HG03025 (cell line): ENCODE data around the gene PRRX1.

Experiments
- ATAC-seq: cut with Tn5 transposase; IDR thresholded peaks from one replicate; pipeline ENCODE4 v1.9.1; 2021; ENCODE audit warnings: mild to moderate bottlenecking, moderate library complexity; ENCODE audit not compliant: unreplicated experiment, low FRiP score

PRRX1 gene

DNA sequence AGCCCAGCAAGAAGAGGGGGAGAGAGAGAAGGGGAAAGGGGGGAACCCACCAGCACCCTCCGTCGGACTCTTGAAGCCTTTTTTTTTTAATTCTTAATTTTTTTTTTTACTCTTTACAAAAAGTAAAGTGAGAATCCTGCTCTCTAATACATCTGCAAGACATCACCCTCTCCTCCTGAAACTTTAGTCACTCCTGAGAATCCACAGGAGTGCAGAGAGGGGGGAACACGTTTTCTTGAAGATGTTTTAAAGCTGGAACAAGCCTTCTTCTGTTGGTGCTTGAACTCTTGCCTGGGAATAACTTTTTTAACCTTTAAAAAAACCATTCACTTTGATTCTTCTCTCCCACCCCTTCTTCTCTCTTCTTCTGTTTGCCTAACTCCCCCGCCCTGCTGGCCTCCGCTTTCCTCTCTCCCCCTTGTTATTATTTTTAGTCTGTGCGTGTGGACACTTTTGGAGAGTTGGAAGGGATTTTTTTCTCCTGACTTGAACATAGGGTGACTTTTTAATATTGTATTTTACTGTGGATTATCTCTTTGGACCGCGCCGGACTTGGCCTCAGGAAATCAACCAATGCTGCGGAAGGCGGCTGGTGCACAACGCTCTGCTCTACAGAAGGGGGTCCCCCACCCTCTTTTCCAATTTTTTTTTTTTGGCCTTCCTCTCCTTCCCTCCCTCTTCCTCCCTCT lies 383 bp upstream of the PRRX1 start:
- ATAC-seq: no peak

DNA sequence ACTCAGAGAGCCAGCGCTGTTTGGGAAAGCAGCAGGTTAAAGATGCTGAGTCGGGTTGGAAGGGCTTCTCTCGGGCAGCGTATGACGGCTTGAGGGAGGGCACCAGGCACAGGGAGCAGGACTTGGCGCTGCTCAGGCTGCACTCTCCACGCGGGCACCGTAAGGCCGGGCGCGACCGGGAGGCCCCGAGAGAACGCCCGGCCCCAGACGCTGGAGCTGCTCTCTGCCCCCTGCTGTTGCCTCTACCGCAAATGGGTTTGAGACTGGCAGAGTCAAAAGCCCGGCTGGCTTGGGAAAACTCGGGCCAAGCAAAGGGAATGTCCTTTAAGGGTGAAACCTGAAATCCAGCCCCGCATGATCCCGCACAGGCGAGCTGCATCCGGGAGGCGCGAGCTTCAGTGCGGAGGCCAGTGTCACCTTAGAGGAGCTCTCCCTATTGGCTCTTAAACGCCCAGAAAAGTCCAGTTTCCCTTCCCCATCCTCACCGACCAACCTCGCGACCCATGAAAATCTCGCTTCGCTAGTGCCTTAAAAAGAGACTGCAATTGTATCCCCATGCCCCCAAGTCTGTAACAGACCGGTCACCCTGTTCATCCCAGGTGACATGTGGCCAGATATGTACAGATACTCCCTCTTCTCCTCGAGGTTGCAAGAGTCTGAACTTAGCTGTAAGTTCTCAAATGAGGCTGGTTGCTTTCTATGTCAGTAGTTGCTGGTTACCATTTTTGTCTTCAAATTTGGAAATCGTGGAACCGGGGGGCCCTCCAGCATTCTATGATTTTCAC lies 1.1 kb downstream of the PRRX1 start:
- ATAC-seq: no peak

DNA sequence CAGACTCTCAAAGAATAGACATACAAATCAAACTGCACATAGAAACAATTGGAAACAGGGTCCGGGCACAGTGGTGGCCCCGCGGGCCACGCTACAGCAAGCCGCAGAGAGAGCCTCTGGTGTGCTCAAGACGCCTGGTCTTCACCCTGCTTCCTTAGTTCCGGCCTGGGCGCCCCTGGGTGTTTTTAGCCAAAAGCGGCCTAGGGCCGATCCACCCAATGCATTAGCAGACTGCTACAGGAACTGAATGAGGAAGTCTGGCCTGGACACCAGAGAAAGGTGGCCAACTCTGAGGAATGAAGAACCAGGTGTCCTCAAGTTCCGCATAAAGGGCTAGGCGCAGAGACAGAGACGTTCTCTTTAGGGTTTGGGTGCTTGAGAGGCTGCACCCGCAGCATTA lies 1.7 kb downstream of the PRRX1 start:
- no peak for ATAC-seq

DNA sequence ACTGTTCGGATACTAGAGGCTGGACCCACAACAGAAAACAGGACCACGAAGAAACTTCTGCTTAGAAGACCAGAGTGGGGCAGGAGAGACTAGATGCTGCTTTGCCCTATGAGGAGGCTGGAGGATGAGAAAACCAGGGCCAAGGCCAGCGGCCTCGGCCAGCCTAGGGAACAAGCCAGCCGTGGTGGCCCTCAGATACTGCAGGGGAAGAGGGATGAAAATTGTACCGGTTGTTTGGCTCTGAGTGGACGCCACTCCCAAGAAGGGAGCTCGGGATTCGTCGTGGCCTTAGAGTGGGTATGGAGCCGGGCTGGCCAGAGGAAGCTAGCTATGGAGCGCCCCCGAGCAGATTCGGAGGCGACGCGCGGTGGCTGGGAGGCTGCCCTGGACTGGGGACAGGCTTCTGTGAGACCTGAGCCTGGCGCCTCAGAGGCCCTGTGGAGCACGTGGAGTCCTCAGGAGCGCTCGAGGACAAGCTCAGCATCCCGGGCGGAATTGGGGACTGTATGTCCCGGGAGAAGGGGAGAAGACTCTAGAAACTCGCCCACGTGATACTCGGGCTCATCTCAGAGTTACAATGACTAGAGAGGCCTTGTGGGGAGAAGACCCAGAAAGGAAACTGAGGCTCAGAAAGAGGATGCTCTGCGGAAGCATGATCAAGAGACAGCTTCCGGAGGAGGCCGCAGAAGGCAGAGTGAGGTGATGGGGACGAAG lies 2.8 kb downstream of the PRRX1 start:
- ATAC-seq: no peak

DNA sequence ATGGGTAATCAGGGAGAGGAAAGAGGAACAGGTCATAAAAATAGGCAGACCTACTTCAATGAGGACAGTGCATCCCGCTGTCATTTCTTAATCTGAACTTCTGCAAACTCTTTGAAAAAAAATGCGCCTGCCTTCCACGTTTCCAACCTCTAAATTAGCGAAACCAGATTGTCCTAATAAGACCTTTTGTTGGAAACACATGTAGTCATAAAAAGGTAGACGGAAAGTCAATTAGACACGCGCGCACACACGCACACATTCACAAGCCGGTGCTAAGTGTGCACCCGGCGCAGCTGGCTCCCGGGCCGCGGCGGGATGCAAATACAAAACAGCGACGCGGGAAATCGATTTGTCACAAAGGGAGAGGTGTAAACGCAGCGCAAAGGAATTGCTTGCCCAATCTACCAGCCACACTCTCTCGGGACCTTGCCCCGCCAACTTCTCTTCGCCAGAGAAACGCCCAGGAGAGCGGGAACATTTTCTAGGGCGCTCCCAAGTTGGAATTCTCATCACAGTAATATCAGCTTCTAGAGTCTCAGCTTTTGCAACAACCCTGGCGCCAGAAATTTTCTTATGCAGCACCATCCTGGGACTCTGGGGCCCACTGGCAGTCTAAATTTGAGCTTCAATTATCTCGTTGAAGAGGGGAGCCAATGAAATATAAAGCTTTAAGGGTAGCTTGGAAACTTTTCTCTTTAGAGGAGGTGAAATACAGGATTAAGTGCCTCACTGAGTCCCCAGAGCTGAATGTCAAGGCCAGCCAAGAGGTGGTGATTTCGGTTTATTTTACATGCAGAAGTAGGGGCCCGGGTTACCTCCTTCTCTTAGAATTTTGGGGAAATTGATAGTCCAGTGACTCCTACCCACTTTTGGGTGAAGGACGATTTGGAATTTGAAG lies 4.5 kb downstream of the PRRX1 start:
- no peak for ATAC-seq

DNA sequence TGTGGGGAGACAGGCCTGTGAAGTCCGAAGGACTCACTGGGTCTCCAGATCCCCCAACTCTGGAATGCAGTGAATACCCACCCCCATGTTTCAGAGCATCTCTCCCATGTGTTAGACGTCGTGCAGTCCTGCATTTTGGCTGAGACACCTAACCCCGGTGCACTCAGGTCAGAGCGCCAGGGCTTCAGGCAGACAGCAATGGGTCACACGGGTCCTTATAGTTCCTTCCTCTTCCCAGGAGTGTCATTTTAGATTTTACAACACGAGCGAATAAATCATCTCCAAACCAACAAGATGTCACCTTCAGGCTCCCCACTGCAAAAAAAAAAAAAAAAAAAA lies 5.1 kb downstream of the PRRX1 start:
- no peak for ATAC-seq

DNA sequence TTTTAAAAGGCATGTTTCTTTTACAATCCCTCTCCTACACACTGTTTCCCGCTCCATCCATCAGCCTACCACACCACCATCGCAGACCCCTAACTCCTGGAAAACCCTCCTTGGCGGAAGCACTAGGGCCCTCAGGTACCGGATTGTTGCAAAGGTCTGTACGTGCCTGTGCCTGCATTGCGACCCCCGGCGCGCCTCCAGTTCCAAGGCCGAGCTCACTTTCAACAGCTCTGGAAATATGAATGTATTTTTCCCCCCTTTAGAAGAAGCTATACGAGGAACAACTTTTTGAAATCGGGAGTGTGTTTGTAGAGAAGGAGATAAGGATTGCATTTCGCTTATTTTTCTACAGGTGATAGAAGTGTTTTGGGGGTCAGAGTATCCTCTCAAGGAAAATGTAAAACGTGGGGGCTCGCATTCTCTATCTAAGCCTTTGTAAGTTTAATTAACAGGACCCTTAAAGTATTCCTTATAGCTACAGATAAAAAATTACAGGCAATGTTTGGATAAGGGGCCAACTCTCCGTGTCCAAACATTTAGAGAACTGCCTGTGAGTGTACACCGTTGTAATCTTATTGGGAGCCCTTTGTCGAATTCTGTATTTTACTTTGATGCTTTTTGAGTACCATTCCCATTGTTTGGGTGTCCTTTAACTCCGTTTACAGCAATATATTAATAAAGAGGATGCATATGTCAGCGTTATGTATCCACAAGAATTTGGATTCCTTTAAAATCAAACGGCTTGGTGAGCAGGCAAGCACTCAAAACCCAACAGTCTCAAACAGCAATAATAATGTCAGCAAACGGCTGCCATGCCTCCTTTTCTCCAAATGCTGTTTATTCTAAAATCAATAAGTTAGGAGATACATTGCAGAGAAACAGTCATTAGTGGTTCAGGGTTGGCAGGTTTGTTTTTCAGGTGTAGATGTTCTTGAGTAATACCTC lies 5.9 kb downstream of the PRRX1 start:
- no peak for ATAC-seq

DNA sequence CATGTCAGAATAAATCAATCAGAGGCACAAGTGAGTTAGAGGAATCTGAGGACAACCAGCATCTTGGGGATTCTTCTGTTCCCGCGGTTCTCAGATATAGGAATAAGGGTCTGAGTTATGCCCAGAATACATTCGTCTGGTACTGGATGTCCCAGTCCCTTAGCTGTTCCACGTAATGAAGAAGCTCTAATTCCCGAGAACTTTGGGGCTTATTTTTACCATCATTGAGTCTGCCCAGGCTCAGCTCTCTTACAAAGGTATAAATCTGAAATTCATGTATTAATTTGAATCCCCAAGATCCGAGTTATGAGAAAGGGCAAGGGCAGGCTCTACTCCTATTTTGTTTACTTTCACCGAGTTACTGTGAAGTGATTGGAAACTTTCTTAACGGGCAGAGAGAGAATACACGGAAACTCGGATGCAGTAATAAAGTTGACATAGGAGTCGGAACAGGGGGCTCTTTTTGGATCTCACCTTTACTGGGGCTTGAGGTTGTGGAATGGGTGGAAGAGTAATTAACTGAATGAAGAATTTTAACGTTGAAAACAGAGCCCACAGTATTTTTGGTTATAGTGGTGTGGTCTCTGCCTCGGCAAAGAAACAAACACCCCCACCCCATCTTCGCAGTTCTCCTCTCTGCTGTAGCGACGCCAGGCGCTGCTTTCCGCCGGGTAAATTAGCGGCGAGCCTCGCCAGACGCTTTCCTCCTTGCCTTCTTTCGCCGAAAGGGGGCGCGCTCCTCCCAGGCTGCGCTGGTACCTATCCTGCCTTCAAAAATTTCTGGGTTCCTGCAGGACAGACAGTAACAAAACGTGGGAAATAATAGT lies 7.1 kb downstream of the PRRX1 start:
- no peak for ATAC-seq

DNA sequence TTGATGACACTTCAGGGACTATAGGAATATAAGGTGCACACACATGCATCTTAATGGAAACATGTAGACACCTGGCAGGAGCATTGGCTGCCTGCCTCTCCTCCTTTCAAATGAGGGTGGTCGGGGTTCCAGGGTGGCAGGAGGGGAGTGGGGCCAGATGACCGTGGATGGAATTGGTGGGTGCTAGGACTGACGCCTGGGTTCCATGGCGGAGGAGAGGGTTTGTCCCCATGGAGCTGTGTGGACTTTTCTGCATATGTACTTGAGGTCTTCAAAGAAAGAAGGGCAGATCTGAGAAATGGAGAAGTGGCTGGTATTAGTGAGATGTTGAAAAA lies 7.7 kb downstream of the PRRX1 start:
- no peak for ATAC-seq

DNA sequence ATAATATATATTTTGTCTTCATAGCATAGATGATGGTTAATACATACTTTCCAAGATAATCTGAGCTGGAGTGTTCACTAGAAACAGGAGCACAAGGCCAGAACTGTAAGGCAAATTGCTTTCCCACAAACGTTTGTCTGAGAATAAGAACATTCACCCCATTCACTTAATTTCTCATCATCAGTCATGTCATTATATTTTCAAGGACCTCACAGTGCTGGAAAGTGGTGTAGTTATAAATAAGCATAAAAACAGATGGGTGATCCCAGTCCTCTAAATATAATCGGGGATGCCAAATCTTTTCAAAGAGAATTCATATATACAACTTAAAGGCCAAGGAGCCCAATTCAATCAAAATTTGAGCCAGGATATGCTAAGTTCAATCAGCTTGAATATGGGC lies 8.4 kb downstream of the PRRX1 start:
- no peak for ATAC-seq

DNA sequence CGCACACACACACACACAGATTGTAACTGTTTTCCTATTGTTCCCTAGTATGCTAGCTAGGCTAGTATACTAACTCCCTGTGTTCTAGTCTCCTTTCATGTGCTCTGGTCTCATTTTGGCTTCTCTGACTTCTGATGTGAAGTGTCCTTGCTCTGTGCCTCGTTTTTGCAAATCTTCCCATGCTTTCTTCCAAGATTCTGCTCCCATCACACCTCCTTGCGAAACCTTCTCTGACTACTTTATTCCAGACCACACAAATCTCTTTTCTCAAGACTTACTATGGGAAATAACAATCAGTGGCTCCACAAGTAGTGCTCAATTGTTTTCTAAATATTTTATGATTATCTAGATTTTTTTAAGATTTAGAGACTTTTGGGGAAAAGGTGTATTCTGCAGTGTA lies 10.3 kb downstream of the PRRX1 start:
- ATAC-seq: no peak

DNA sequence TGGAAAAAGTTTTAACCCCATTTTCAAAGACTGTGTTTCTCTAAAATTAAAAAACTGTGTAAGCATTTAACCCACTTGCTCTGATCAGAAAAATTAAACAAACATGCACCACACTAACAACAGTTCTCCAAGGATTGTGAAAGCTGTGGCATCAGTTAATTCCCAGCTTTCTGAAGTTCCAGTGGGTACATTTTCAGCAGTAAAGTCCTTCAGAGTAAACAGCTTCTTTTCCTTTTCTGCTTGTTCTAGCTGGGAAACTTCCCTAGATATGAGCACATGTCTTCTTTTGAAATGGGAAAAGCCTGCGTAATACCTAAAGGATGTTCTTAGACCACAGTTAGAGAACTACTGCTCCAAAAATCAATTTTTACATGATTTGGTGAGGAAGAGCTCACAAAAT lies 11.1 kb downstream of the PRRX1 start:
- no peak for ATAC-seq

DNA sequence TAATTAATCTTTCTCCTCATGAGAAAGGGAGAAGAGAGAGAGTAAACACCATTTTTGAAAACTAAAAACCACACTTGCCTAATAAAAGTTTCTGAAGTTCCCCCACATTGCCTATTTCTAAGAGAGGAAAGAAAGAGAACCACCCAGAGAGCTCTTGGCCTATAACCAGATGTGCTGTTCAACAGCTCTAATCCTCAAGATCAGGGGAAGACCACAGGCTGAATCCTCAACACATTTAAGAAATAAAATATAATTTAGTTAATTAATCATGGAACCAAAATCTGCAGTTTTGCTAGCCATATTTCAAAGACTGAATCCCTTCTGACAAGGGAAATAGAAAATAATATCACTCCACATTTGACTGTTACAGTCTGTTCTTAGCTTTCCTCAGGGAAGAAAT lies 11.9 kb downstream of the PRRX1 start:
- ATAC-seq: no peak

DNA sequence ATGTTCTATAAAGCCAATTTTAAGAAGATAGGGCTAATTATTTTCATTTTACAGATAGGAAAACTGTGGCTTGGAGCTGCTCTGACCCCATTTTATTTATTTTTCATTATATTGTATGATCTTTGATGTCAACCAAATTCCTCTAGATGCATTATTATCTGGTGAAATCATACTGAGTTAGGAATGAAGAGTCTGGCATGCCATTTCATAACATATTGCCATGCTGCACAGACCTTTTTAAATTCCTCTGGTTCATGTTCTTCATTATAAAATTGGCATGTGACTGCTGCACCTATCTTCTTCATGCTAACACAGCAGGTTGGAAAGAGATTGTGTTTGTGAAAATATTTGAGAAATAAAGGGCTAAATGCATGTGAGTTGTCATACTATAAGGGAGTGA lies 12.7 kb downstream of the PRRX1 start:
- ATAC-seq: no peak

DNA sequence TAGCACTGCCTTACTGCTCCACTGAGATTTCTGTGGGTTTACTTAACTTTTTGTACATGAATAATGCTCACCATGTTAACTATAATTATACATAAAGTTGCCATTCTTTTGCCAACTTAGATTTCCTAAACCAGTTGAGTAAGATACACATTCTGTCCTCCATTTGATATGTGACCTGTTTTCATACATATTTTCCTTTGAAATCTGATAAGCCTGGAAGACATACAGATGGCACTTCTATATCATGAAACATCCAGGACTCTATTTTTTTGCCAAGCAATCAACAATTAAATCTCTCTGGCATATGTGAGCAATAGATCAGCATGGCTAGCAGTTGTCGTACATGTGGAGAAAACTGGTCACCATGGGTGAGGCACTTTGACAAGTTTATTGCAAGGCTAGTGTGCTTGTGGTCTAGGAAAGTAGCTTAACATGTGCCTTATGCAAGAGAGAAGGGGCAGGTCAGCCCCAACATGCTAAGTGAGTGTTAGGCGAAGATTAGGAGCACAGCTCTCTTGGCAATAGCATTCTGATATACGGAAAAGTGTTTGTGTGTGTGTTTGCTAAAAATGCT lies 14.2 kb downstream of the PRRX1 start:
- ATAC-seq: no peak

DNA sequence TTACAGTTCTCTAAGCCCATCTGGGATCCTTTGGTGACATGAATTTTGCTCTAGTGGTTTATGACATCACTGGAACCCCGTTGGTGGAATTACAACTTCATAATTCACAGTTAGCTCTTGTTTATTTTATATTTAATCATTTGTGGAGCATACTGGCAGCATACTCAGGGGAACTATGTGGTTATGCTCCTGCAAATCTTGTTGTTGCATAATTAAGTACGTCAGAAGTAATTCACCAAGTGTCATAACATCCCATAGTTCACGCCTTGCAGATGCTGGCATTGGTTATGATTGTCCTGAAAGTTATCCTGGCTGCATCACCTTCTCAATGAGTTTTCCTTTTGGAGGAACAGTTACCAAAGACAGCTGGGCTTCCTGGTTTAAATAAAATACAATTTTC lies 16.5 kb downstream of the PRRX1 start:
- no peak for ATAC-seq

DNA sequence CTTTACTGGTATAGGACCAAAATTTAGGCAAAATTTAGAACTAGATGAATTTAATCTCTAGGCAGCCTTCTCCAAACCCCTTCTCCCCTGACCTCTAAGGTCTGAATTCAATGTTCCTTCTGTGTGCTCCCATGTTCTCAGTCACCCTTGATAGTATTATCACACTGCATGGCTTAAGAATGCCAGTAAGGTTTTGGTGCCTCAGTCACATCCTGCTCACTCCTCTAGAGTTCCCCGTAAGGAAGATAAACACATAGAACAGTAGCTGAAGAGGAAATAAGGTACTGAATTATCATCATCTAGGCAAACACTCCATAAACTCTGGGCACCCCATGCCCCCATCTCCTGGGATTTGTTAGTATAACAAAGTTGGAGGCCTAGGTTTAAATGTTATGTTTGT lies 18.2 kb downstream of the PRRX1 start:
- no peak for ATAC-seq

DNA sequence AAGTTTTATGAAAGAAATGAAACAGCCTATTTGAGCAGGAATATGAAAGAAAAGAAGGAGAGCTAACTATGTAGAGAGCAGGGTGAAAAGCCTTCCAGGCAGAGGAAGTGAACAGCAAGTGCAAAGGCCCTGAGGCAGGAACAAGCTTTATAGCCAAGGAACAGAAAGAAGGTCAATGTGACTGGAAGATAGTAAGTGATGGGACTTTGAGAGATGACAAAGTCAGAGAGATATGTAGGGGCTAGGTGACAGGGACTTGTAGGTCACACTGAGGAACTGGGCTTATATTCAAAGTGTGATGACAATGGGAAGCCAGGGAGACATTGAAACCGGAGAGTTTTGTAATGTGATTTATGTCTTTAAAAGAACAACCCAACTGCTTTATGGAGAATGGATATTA lies 18.9 kb downstream of the PRRX1 start:
- ATAC-seq: no peak

DNA sequence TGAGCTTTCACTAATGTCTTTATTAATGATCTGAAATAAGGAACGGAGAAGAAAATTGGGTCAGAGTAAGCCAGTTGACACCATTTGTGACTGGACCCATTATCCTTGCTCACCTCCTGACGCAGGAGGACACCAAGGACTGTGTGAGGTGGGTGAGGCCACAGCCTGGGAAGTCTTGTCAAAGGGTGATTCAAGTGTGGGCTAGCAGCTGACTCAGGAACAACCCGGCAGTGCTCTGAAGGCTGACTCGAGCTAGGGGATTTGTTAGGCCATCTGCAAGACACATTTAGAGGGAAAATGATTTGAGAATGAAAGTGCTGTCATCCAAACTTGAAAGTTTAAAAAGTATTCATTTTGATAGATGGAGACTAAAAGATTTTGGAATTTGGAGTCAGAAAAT lies 21.2 kb downstream of the PRRX1 start:
- no peak for ATAC-seq
